Upper lobe of right lung (tissue), 1 donor: ENCODE data around the gene CRYGA. TPM values are rescaled to one million over a fixed set of nuclear protein-coding genes. Genes with fewer than 3 reads are reported as not detected.
A peak's percentile ranks its signal among the peaks of the same experiment; 100 is the strongest.
"Not testable (repeated sequence)": the region's sequence is repeated elsewhere in the genome, so short reads cannot be mapped to it uniquely, and the experiment has no call there.

Experiments
- ATAC-seq: fragments of 200-7000 bp; cut with Tn5 transposase; one replicate; pipeline ENCODE4 v1.9.1; 2020; ENCODE audit warnings: mild to moderate bottlenecking, moderate library complexity
- DNase-seq: peaks from one replicate; pipeline ENCODE4 v3.0.0-alpha.2; 2020
- H3K27ac ChIP-seq: fragments of 200-600 bp; one replicate; pipeline ENCODE4 v1.8.0; 2022
- H3K27me3 ChIP-seq: fragments of 200-600 bp; one replicate; pipeline ENCODE4 v1.8.0; 2022; ENCODE audit warnings: mild to moderate bottlenecking
- H3K36me3 ChIP-seq: fragments of 200-600 bp; one replicate; pipeline ENCODE4 v1.8.0; 2022
- H3K4me1 ChIP-seq: fragments of 200-600 bp; one replicate; pipeline ENCODE4 v1.8.0; 2022
- H3K4me3 ChIP-seq: fragments of 200-600 bp; one replicate; pipeline ENCODE4 v1.8.0; 2022; ENCODE audit warnings: mild to moderate bottlenecking
- H3K9me3 ChIP-seq: fragments of 200-600 bp; one replicate; pipeline ENCODE4 v1.8.0; 2022
- CTCF ChIP-seq: fragments of 200-600 bp; IDR thresholded peaks from one replicate; pipeline ENCODE4 v1.8.0; 2022; ENCODE audit warnings: antibody characterized with exemption
- intact Hi-C: fragments of 100-400 bp; cut with DNase I; formaldehyde crosslinking; loops from one replicate; pipeline ENCODE4 v1.11.0; 2022
- total RNA-seq: library from RNA; stranded (reverse); fragmentation: NEBNext Ultra II Directional; extraction: Animal tissue kit (Norgen Biotek cat#: 25700); gene quantifications from one replicate; pipeline ENCODE4 v1.2.1, GENCODE V29; 2021
- donor health status: DM: no; HTN: yes; CAD: no; lungs with severe emphysema.

The CRYGA gene
- total RNA-seq, 1 donor from 2014 or later, result not detected

- no peak for ATAC-seq
- intact Hi-C loops, result no loop called here
- H3K9me3 ChIP-seq, result no peaks in the 10 kb centered on the region
- H3K27me3 ChIP-seq, result peaks cover 28% of the 10 kb centered on the region
- DNase-seq, result no peak
- TF ChIP-seq CTCF, result no peak
- no peak overlapping the region for H3K27ac ChIP-seq
- H3K36me3 ChIP-seq, result no peaks in the 10 kb centered on the region
- no peaks in the 10 kb centered on the region for H3K4me1 ChIP-seq
- H3K4me3 ChIP-seq, result no peak overlapping the region
These were observed 35.3 kb downstream of the CRYGA start for GRCh38 chr2:208128136-208128535.

DNA sequence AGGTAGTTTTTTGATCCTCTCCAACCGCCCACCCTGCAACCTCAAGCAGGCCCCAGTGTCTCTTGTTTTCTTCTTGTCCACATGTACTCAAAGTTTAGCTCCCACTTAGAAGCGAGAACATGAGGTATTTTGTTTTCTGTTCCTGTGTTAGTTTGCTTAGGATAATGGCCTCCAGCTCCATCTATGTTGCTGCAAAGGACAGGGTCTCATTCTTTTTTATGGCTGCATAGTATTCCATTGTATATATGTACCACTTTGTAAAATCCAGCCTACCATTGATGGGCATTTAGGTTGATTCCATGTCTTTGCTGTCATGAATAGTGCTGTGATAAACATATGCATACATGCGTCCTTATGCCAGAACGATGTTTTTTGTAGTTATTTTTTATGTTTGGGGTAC is 36.3 kb downstream of the CRYGA start:
- no peaks in the 10 kb centered on the region for H3K36me3 ChIP-seq
- no peak overlapping the region for H3K4me3 ChIP-seq
- DNase-seq (no peak), ATAC-seq (no peak)
- H3K9me3 ChIP-seq, result no peaks in the 10 kb centered on the region
- no peak overlapping the region for H3K27ac ChIP-seq
- intact Hi-C loops, result no loop called here
- H3K27me3 ChIP-seq, result peaks cover 35% of the 10 kb centered on the region
- no peaks in the 10 kb centered on the region for H3K4me1 ChIP-seq
- TF ChIP-seq CTCF, result no peak

DNA sequence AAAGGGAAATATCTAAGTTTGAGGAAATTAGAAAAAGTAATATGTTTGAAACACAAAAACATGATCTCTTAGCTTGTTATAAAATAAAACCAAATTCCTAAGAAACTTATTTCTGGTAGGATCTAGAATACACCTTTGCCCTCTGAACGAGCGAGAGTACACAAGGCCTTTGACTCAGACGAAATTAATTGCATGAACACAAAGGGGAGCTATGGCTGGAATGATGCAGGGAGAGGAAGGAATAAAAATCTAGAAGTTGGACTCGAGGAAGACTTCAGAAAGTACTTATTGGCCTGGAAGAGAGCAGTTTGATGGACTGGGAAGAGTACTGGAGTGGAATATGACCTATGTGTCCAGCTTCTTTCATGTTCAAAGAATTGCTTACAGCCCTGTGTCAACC is 38.1 kb downstream of the CRYGA start:
- DNase-seq (no peak), ATAC-seq (no peak)
- Histone ChIP-seq H3K4me3 (no peak overlapping the region), H3K4me1 (no peaks in the 10 kb centered on the region), H3K36me3 (no peaks in the 10 kb centered on the region), H3K9me3 (no peaks in the 10 kb centered on the region), H3K27me3 (peaks cover 35% of the 10 kb centered on the region), H3K27ac (no peak overlapping the region)
- no peak for TF ChIP-seq CTCF
- intact Hi-C loops, result no loop called here

- H3K36me3 ChIP-seq, H3K9me3 ChIP-seq, DNase-seq, H3K4me1 ChIP-seq, H3K4me3 ChIP-seq, H3K27ac ChIP-seq, intact Hi-C loops: not testable (repeated sequence)
- peaks cover 35% of the 10 kb centered on the region for H3K27me3 ChIP-seq
- peak; percentile 61 for ATAC-seq
These were observed 39.2 kb downstream of the CRYGA start, which contains the start of gene CRYGD for GRCh38 chr2:208124013-208124715. TSS of gene CRYGD (minus strand) at chr2:208124524. CDS start at chr2:208124473, 51 bp downstream.

DNA sequence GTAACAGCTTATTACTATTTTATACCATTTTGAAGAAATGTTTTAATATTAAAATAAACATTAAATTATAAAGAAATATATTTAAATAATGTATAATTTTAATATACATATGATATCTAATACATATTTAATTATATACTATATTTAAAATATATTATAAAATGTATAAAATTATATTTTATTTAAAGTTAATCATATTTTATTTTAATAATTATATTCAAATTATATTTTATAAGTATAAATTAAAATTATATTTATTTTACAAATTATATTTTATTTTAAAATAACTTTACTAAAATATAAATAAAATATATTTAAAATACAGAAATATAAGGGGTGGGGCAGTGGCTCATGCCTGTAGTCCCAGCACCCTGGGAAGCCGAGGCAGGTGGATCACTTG is 41.1 kb downstream of the CRYGA start:
- H3K27me3 ChIP-seq, result peaks cover 35% of the 10 kb centered on the region
- no peaks in the 10 kb centered on the region for H3K36me3 ChIP-seq
- no peaks in the 10 kb centered on the region for H3K4me1 ChIP-seq
- H3K4me3 ChIP-seq, result no peak overlapping the region
- no peak for ATAC-seq
- no peak for DNase-seq
- no peak for TF ChIP-seq CTCF
- H3K9me3 ChIP-seq, result no peaks in the 10 kb centered on the region
- H3K27ac ChIP-seq, result no peak overlapping the region
- intact Hi-C loops, result no loop called here

- H3K36me3 ChIP-seq, result no peaks in the 10 kb centered on the region
- no peaks in the 10 kb centered on the region for H3K4me1 ChIP-seq
- no peak for ATAC-seq
- no peaks in the 10 kb centered on the region for H3K9me3 ChIP-seq
- no peak overlapping the region for H3K27ac ChIP-seq
- no peak for TF ChIP-seq CTCF
- peaks cover 14% of the 10 kb centered on the region for H3K27me3 ChIP-seq
- no peak for DNase-seq
- H3K4me3 ChIP-seq, result no peak overlapping the region
- intact Hi-C loops, result no loop called here
These were observed 44.5 kb downstream of the CRYGA start for GRCh38 chr2:208118918-208119317.

DNA sequence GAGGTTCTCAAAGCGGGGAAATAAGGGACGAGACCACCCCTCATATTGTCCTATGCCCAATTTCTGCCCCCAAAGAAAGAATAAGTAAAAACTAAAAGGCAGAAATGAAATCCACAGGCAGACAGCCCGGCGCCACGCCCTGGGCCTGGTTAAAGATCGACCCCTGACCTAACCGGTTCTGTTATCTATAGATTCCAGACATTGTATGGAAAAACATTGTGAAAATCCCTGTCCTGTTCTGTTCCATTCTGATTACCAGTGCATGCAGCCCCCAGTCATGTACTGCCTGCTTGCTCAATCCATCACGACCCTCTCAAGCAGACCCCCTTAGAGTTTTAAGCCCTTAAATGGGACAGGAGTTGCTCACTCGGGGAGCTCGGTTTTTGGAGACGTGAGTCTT is 46.0 kb downstream of the CRYGA start:
- H3K4me3 ChIP-seq, H3K4me1 ChIP-seq, H3K36me3 ChIP-seq, H3K27me3 ChIP-seq, H3K9me3 ChIP-seq, H3K27ac ChIP-seq, ATAC-seq, intact Hi-C loops, DNase-seq: not testable (repeated sequence)
